ENCODE data around the gene AGBL3.

The AGBL3 gene

GRCh38 chr7:134986363-134987251, at the start of gene AGBL3:
Gene AGBL3 (plus strand): TSS chr7:134986508. CDS start chr7:134987934, 1,426 bp downstream.
- DNase-seq (ENCODE audit: low spot score) = peak; percentile 91

GRCh38 chr7:134936893-134937510, 49.3 kb upstream of the AGBL3 start:
- no peak for DNase-seq (ENCODE audit: low spot score)

- DNase-seq (ENCODE audit: low spot score) = no peak
Observed at GRCh38 chr7:134938141-134938540, 48.2 kb upstream of the AGBL3 start.

GRCh38 chr7:134939136-134939535, 47.2 kb upstream of the AGBL3 start:
- no peak for DNase-seq (ENCODE audit: low spot score)

GRCh38 chr7:134940729-134941128, 45.6 kb upstream of the AGBL3 start:
- DNase-seq (ENCODE audit: low spot score) = no peak

GRCh38 chr7:134941185-134941900, 45.0 kb upstream of the AGBL3 start:
- DNase-seq (ENCODE audit: low spot score) = peak; percentile 90

GRCh38 chr7:134941952-134942351, 44.4 kb upstream of the AGBL3 start:
- DNase-seq (ENCODE audit: low spot score) = no peak

GRCh38 chr7:134942690-134943466, 43.4 kb upstream of the AGBL3 start:
- no peak for DNase-seq (ENCODE audit: low spot score)

- peak; percentile 22 for DNase-seq (ENCODE audit: low spot score)
Observed at GRCh38 chr7:134943785-134944400, 42.4 kb upstream of the AGBL3 start.

- DNase-seq (ENCODE audit: low spot score) = no peak
Observed at GRCh38 chr7:134945691-134946090, 40.6 kb upstream of the AGBL3 start.

GRCh38 chr7:134946260-134946659, 40.0 kb upstream of the AGBL3 start:
- DNase-seq (ENCODE audit: low spot score) = no peak

- DNase-seq (ENCODE audit: low spot score) = no peak
Observed at GRCh38 chr7:134947329-134947728, 39.0 kb upstream of the AGBL3 start.

GRCh38 chr7:134947831-134948230, 38.5 kb upstream of the AGBL3 start:
- no peak for DNase-seq (ENCODE audit: low spot score)

- no peak for DNase-seq (ENCODE audit: low spot score)
Observed at GRCh38 chr7:134948246-134948645, 38.1 kb upstream of the AGBL3 start.

GRCh38 chr7:134948736-134949135, 37.6 kb upstream of the AGBL3 start:
- DNase-seq (ENCODE audit: low spot score) = no peak

GRCh38 chr7:134949171-134949570, 37.1 kb upstream of the AGBL3 start:
- DNase-seq (ENCODE audit: low spot score) = no peak

- DNase-seq (ENCODE audit: low spot score) = peak; percentile 48
Observed at GRCh38 chr7:134954197-134955082, 31.9 kb upstream of the AGBL3 start.

- no peak for DNase-seq (ENCODE audit: low spot score)
Observed at GRCh38 chr7:134957005-134957404, 29.3 kb upstream of the AGBL3 start.

- DNase-seq (ENCODE audit: low spot score) = no peak
Observed at GRCh38 chr7:134959810-134960209, 26.5 kb upstream of the AGBL3 start.

GRCh38 chr7:134962270-134962780, 24.0 kb upstream of the AGBL3 start:
- no peak for DNase-seq (ENCODE audit: low spot score)

Measured in kidney capillary endothelial cell (primary cell).